ENCODE results near the gene CDC42BPA. TPM values are rescaled to one million over a fixed set of nuclear protein-coding genes. Genes with fewer than 3 reads are reported as not detected.

CDC42BPA gene
- total and polyA plus RNA-seq, 9 of the 15 experiments (the other 6 are each of a cell fraction or from before 2014, with no cell fraction given) = 8.0 to 77.5 (median 52.1) TPM

DNA sequence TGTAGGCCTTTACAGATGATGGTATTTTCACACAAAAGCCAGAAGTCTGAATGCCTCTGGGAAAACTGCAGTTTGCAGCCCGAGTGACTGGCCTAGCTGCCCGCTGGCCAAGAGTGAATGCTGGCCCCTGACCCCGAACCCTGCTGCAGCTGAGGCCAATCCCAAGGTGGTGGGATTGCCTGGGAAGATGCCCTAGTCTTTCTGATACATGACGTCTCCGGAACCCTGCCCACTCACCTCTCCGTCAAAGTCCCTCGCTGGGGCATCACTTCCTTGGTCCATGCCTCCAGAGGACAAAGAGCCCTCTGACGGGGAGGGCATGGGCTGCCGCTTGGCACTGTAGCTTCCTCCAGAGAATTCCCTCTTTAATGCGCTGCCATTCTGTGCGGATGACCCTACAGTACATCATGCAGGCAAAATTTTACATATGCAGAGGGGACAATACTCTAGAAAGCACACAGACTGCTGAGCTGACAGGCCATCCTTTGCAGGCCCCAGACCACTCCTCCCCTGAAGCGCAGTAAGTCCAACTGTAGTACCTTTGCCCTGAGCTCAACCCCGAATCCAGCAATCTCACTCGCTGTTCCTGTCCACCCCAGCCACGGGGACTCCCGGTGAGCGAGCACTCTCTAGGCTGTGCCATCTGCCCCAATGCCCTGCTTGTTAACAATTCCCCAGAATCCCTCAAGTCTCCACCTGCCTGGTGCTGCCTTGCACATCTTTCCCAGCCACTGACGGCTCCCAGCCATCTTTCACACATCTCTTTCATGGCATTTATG, 323.5 kb downstream of the CDC42BPA start (continued):
- TF ChIP-seq, protein P1, sequence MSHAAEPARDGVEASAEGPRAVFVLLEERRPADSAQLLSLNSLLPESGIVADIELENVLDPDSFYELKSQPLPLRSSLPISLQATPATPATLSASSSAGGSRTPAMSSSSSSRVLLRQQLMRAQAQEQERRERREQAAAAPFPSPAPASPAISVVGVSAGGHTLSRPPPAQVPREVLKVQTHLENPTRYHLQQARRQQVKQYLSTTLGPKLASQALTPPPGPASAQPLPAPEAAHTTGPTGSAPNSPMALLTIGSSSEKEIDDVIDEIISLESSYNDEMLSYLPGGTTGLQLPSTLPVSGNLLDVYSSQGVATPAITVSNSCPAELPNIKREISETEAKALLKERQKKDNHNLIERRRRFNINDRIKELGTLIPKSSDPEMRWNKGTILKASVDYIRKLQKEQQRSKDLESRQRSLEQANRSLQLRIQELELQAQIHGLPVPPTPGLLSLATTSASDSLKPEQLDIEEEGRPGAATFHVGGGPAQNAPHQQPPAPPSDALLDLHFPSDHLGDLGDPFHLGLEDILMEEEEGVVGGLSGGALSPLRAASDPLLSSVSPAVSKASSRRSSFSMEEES (CRISPR knock-in tag; IDR thresholded peaks at IDR 0.05) = no peak
- no peak for TF ChIP-seq ZSCAN32 (CRISPR knock-in tag; IDR thresholded peaks at IDR 0.05)

DNA sequence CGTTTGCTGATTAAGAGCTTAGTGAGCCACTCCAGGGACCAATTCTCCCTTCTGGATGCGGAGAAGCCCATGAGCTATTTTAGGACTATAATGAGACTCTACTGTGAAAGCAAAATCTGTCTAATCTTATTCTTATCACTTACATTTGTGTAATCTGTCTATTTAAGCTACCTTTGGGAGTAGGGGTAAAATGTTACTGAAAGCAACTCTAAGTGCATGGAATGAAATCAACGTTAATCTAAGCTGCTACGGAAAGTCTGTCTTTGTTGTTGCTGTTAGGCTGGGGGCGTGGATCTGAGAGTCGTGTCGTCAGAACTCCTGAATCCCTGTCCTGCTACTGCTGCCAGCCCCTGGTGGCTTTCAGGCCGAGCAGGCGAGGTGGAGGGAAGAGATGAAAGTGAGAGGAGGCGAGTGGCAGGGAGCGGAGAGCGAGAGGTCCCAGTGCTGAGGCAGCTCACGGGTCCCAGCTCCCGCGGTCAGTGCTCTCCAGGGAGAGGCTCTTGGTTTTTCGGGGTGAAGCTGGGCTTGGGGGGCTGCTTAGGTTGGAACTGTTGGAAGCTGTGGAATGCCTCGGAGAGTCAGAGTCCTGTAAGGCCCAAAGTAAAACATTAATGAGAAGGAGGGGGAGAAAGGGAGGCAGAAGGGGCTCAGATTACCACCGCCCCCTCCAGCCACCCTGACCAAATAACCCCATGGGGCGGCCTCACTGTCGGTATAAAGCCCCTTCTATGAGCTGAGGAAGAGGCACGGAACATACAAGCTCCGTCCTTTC, 324.3 kb downstream of the CDC42BPA start:
- in situ Hi-C loops (cut with MboI) (no loop called here), intact Hi-C loops (cut with micrococcal nuclease) (no loop called here)
- no peaks in the 10 kb centered on the region for H4K20me1 ChIP-seq (replicated peaks; ENCODE audit: control insufficient read depth, insufficient read depth, low read length)
- no peaks in the 10 kb centered on the region for H3K27me3 ChIP-seq (ENCODE audit: control insufficient read depth in 2 of 2, insufficient read depth in 2 of 2, low read length in 2 of 2)
- ChIA-PET POLR2A (interaction anchor here (0.6 to 5.1 kb wide), 7 partner anchors 9 to 124 kb away, joined by 3 to 24 read pairs (median 3); partner anchors contain the start of gene PSEN2), CTCF (ENCODE audit: low intra/inter-chr PET ratio) (no interaction called here)
- H3K9me1 ChIP-seq (ENCODE audit: control insufficient read depth, insufficient read depth, low read length) = peaks cover 3% of the 10 kb centered on the region
- peaks cover 47% of the 10 kb centered on the region; the same call in 1 of the 3 replicates for H3K36me3 ChIP-seq (ENCODE audit: control insufficient read depth, insufficient read depth, low read length)
- DNase-seq (ENCODE audit: extremely low read depth in 1 of 4, low spot score in 3 of 4) = no peak
- FAIRE-seq = no peak
- no peak overlapping the region for H2AFZ ChIP-seq (ENCODE audit: low read depth, low read length)
- H3K9ac ChIP-seq (ENCODE audit: insufficient read depth in 1 of 2, low read depth in 2 of 2, low read length in 2 of 2) = peak overlapping the region in 1 of 2 experiments; percentile 43; a peak in 2 of 4 replicates
- H3K4me2 ChIP-seq (ENCODE audit: insufficient read depth, low read length) = no peak overlapping the region
- H3K27ac ChIP-seq (ENCODE audit: extremely low read depth, low read depth, low read length) = no peak overlapping the region
- H3K4me1 ChIP-seq (replicated peaks in 1 of 2; ENCODE audit: control insufficient read depth in 2 of 2, insufficient read depth in 2 of 2, low read length in 2 of 2) = peaks cover 13 to 23% of the 10 kb centered on the region in 2 experiments
- no peaks in the 10 kb centered on the region for H3K79me2 ChIP-seq (ENCODE audit: control insufficient read depth, insufficient read depth, low read length)
- no peaks in the 10 kb centered on the region for H3K9me3 ChIP-seq (replicated peaks; ENCODE audit: control insufficient read depth, insufficient read depth, low read depth, low read length)
- WGBS (ENCODE audit: insufficient coverage, low coverage, missing lambda C conversion rate) = 89% methylated on average over 20 of the region's 22 CpGs
- no TSS peak for BruUV-seq (replicated peaks)
- TF ChIP-seq, protein P2, sequence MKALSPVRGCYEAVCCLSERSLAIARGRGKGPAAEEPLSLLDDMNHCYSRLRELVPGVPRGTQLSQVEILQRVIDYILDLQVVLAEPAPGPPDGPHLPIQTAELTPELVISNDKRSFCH (CRISPR knock-in tag; IDR thresholded peaks at IDR 0.05) = no peak
- TF ChIP-seq, protein P2 (tag; IDR thresholded peaks at IDR 0.05) = no peak
- TF ChIP-seq EP300 (IDR thresholded peaks at IDR 0.05; ENCODE audit: low read length) (no peak), PTRF (tag; IDR thresholded peaks at IDR 0.05) (no peak), CREB1 (IDR thresholded peaks at IDR 0.05) (no peak), CREB1 (CRISPR knock-in tag; IDR thresholded peaks at IDR 0.05) (no peak)
- TF ChIP-seq, protein P3, sequence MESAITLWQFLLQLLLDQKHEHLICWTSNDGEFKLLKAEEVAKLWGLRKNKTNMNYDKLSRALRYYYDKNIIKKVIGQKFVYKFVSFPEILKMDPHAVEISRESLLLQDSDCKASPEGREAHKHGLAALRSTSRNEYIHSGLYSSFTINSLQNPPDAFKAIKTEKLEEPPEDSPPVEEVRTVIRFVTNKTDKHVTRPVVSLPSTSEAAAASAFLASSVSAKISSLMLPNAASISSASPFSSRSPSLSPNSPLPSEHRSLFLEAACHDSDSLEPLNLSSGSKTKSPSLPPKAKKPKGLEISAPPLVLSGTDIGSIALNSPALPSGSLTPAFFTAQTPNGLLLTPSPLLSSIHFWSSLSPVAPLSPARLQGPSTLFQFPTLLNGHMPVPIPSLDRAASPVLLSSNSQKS (CRISPR knock-in tag; IDR thresholded peaks at IDR 0.05) = no peak
- TF ChIP-seq, protein P4, sequence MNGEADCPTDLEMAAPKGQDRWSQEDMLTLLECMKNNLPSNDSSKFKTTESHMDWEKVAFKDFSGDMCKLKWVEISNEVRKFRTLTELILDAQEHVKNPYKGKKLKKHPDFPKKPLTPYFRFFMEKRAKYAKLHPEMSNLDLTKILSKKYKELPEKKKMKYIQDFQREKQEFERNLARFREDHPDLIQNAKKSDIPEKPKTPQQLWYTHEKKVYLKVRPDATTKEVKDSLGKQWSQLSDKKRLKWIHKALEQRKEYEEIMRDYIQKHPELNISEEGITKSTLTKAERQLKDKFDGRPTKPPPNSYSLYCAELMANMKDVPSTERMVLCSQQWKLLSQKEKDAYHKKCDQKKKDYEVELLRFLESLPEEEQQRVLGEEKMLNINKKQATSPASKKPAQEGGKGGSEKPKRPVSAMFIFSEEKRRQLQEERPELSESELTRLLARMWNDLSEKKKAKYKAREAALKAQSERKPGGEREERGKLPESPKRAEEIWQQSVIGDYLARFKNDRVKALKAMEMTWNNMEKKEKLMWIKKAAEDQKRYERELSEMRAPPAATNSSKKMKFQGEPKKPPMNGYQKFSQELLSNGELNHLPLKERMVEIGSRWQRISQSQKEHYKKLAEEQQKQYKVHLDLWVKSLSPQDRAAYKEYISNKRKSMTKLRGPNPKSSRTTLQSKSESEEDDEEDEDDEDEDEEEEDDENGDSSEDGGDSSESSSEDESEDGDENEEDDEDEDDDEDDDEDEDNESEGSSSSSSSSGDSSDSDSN (IDR thresholded peaks at IDR 0.05; ENCODE audit: borderline replicate concordance in 1 of 2, low read depth in 2 of 2, low read length in 2 of 2) = no peak
- no peak overlapping the region for H3K4me3 ChIP-seq
- no peak for ATAC-seq
